Measurements from ENCODE around the gene SASH3. TPM values are rescaled to one million over a fixed set of nuclear protein-coding genes. Genes with fewer than 3 reads are reported as not detected.
A peak's percentile ranks its signal among the peaks of the same experiment; 100 is the strongest.

SASH3 gene
- total RNA-seq, 1 donor, result not detected

GRCh38 chrX:129843459-129844306 lies 63.9 kb downstream of the SASH3 start, which contains the start of gene ZDHHC9:
TSS of gene ZDHHC9 (minus strand) at chrX:129843886. CDS start at chrX:129841945, 1,941 bp downstream.
- TF ChIP-seq, protein P1, sequence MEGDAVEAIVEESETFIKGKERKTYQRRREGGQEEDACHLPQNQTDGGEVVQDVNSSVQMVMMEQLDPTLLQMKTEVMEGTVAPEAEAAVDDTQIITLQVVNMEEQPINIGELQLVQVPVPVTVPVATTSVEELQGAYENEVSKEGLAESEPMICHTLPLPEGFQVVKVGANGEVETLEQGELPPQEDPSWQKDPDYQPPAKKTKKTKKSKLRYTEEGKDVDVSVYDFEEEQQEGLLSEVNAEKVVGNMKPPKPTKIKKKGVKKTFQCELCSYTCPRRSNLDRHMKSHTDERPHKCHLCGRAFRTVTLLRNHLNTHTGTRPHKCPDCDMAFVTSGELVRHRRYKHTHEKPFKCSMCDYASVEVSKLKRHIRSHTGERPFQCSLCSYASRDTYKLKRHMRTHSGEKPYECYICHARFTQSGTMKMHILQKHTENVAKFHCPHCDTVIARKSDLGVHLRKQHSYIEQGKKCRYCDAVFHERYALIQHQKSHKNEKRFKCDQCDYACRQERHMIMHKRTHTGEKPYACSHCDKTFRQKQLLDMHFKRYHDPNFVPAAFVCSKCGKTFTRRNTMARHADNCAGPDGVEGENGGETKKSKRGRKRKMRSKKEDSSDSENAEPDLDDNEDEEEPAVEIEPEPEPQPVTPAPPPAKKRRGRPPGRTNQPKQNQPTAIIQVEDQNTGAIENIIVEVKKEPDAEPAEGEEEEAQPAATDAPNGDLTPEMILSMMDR (IDR thresholded peaks at IDR 0.05; ENCODE audit: insufficient read depth, low read depth, low read length), result no peak
- peak within 1 kb of the TSS; percentile 74 for H3K4me3 ChIP-seq (ENCODE audit: low read depth, low read length)
- peak; percentile 86 for DNase-seq (ENCODE audit: low read depth)

Small RNAs within 50 kb of the gene (small RNA-seq; reads per million reads assigned to genes)
- gene RF00017, result not detected

Other genes with a start within 250 kb of the SASH3 start
- gene OCRL, start 239.7 kb upstream of the SASH3 start, total RNA-seq, result 17.7 and 24.6 TPM in 2 replicates
- under 0.01 TPM in 2 replicates for gene APLN, start 125.0 kb upstream of the SASH3 start, total RNA-seq
- under 0.01 TPM in 1 of 2 replicates, not detected in the other for gene XPNPEP2, start 41.0 kb upstream of the SASH3 start, total RNA-seq
- 15.8 and 22.0 TPM in 2 replicates for gene ZDHHC9, start 63.9 kb downstream of the SASH3 start, total RNA-seq
- 16.1 and 16.4 TPM in 2 replicates for gene UTP14A, start 126.2 kb downstream of the SASH3 start, total RNA-seq
- 1.3 and 2.6 TPM in 2 replicates for gene BCORL1, start 202.7 kb downstream of the SASH3 start, total RNA-seq